Stimulated activated CD4-positive, alpha-beta T cell treated with anti-CD3 and anti-CD28 coated beads, TNF-alpha, amount 100 ng/mL, for 48 hours (primary cell): Measurements from ENCODE around the gene DIRAS1.

Experiments used
- DNase-seq, 3 donors: peaks; one replicate each; pipeline ENCODE4 v3.0.0-alpha.2; 2020; ENCODE audit warnings: low read depth in 3 of 3

DIRAS1 gene

GRCh38 chr19:2720777-2721569 is at the start of gene DIRAS1:
Gene DIRAS1, minus strand, starts transcription at chr19:2721372. Its CDS starts 3,566 bp downstream, at chr19:2717806.
- DNase-seq: no peak

GRCh38 chr19:2770055-2771013 is 49.2 kb upstream of the DIRAS1 start:
- no peak for DNase-seq

GRCh38 chr19:2769218-2769617 is 48.0 kb upstream of the DIRAS1 start:
- DNase-seq: no peak

- DNase-seq: no peak
Observed at GRCh38 chr19:2768365-2769132, 47.4 kb upstream of the DIRAS1 start.

- no peak for DNase-seq
Observed at GRCh38 chr19:2767688-2768087, 46.5 kb upstream of the DIRAS1 start.

GRCh38 chr19:2766594-2767372 is 45.6 kb upstream of the DIRAS1 start:
- DNase-seq: no peak

- DNase-seq: no peak
Observed at GRCh38 chr19:2765376-2765775, 44.2 kb upstream of the DIRAS1 start.

- no peak for DNase-seq
Observed at GRCh38 chr19:2764945-2765344, 43.8 kb upstream of the DIRAS1 start.

GRCh38 chr19:2763687-2764086 is 42.5 kb upstream of the DIRAS1 start:
- DNase-seq: no peak

- DNase-seq: no peak
Observed at GRCh38 chr19:2762783-2763496, 41.8 kb upstream of the DIRAS1 start.

- no peak for DNase-seq
Observed at GRCh38 chr19:2761876-2762782, 41.0 kb upstream of the DIRAS1 start.

- no peak for DNase-seq
Observed at GRCh38 chr19:2761309-2761677, 40.1 kb upstream of the DIRAS1 start.

GRCh38 chr19:2759965-2760364 is 38.8 kb upstream of the DIRAS1 start:
- no peak for DNase-seq

- no peak for DNase-seq
Observed at GRCh38 chr19:2759362-2759761, 38.2 kb upstream of the DIRAS1 start.

GRCh38 chr19:2758601-2759313 is 37.6 kb upstream of the DIRAS1 start:
- no peak for DNase-seq

GRCh38 chr19:2756921-2757881 is 36.0 kb upstream of the DIRAS1 start:
- DNase-seq: no peak

GRCh38 chr19:2756477-2756876 is 35.3 kb upstream of the DIRAS1 start:
- DNase-seq: no peak

GRCh38 chr19:2755811-2756210 is 34.6 kb upstream of the DIRAS1 start:
- no peak for DNase-seq
